ENCODE measurements around the gene GRHL1.

GRCh38 chr2:10028988-10029874 lies 77.7 kb downstream of the GRHL1 start:
- TF ChIP-seq, protein P1, sequence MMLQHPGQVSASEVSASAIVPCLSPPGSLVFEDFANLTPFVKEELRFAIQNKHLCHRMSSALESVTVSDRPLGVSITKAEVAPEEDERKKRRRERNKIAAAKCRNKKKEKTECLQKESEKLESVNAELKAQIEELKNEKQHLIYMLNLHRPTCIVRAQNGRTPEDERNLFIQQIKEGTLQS (IDR thresholded peaks at IDR 0.05): no peak
- TF ChIP-seq RAD21 (IDR thresholded peaks at IDR 0.05) (peak in 1 of 2 donors; percentile 3), TAF1 (conservative IDR thresholded peaks at IDR 0.05) (no peak)
- TF ChIP-seq, protein P2, sequence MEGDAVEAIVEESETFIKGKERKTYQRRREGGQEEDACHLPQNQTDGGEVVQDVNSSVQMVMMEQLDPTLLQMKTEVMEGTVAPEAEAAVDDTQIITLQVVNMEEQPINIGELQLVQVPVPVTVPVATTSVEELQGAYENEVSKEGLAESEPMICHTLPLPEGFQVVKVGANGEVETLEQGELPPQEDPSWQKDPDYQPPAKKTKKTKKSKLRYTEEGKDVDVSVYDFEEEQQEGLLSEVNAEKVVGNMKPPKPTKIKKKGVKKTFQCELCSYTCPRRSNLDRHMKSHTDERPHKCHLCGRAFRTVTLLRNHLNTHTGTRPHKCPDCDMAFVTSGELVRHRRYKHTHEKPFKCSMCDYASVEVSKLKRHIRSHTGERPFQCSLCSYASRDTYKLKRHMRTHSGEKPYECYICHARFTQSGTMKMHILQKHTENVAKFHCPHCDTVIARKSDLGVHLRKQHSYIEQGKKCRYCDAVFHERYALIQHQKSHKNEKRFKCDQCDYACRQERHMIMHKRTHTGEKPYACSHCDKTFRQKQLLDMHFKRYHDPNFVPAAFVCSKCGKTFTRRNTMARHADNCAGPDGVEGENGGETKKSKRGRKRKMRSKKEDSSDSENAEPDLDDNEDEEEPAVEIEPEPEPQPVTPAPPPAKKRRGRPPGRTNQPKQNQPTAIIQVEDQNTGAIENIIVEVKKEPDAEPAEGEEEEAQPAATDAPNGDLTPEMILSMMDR (IDR thresholded peaks at IDR 0.05; ENCODE audit: low read depth, low read length, missing input control): no peak

Measured in liver (tissue), 3 donors.